ENCODE data around the gene HOXD3. TPM values are rescaled to one million over a fixed set of nuclear protein-coding genes. Genes with fewer than 3 reads are reported as not detected.

HOXD3 gene
- polyA plus RNA-seq, 1 of the 3 experiments (the other 2 are of a cell fraction): 0.81 TPM

GRCh38 chr2:176152350-176153181 is 4.5 kb upstream of the HOXD3 start:
- Histone ChIP-seq H3F3A (replicated peaks; ENCODE audit: insufficient read depth) (no peaks in the 10 kb centered on the region), H3K27me3 (ENCODE audit: insufficient read depth) (no peaks in the 10 kb centered on the region), H3K36me3 (replicated peaks in 1 of 2; ENCODE audit: control insufficient read depth in 1 of 2, insufficient read depth in 2 of 2, low read length in 1 of 2) (peaks cover 0 to 27% of the 10 kb centered on the region in 2 experiments), H2AFZ (ENCODE audit: low read depth) (no peak overlapping the region), H3K4me1 (ENCODE audit: control insufficient read depth in 1 of 2, insufficient read depth in 2 of 2, low read depth in 1 of 2, low read length in 1 of 2) (peaks cover 0 to 13% of the 10 kb centered on the region in 2 experiments; a peak in 1 of 4 replicates), H3K9me2 (no peaks in the 10 kb centered on the region), H4K20me1 (ENCODE audit: insufficient read depth) (no peaks in the 10 kb centered on the region), H3K4me3 (ENCODE audit: low read depth in 2 of 2, low read length in 1 of 2) (no peak overlapping the region), H3K27ac (ENCODE audit: low read depth in 2 of 2, low read length in 1 of 2) (no peak overlapping the region), H3K79me2 (ENCODE audit: insufficient read depth) (no peaks in the 10 kb centered on the region), H3K9ac (no peak overlapping the region), H3K4me2 (no peak overlapping the region), H3K9me3 (no peaks in the 10 kb centered on the region)
- WGBS (ENCODE audit: low lambda C conversion rate): 96% methylated on average over 47 of the region's 48 CpGs
- DNase-seq: no peak
- ChIA-PET CTCF (interaction anchor here (0.7 to 4.4 kb wide), 2 partner anchors 13 to 486 kb away, joined by 3 to 24 read pairs; no protein-coding TSS in a partner anchor), POLR2A (no interaction called here)
- TF ChIP-seq TEAD4 (IDR thresholded peaks at IDR 0.05; ENCODE audit: borderline replicate concordance, insufficient read depth) (no peak), SIN3A (IDR thresholded peaks at IDR 0.05; ENCODE audit: borderline replicate concordance, low read depth, low read length) (no peak), EZH2phosphoT487 (IDR thresholded peaks at IDR 0.05; ENCODE audit: borderline replicate concordance, low read depth) (no peak), PBX3 (IDR thresholded peaks at IDR 0.05) (no peak)

- Histone ChIP-seq H3K27ac (ENCODE audit: low read depth in 2 of 2, low read length in 1 of 2) (no peak overlapping the region), H3K4me3 (ENCODE audit: low read depth in 2 of 2, low read length in 1 of 2) (no peak overlapping the region), H3K27me3 (ENCODE audit: insufficient read depth) (no peaks in the 10 kb centered on the region), H2AFZ (ENCODE audit: low read depth) (no peak overlapping the region), H3K4me1 (ENCODE audit: control insufficient read depth in 1 of 2, insufficient read depth in 2 of 2, low read depth in 1 of 2, low read length in 1 of 2) (peaks cover 0 to 8% of the 10 kb centered on the region in 2 experiments; a peak in 2 of 4 replicates), H4K20me1 (ENCODE audit: insufficient read depth) (no peaks in the 10 kb centered on the region), H3K9me2 (no peaks in the 10 kb centered on the region), H3K9ac (no peak overlapping the region), H3K9me3 (no peaks in the 10 kb centered on the region), H3K36me3 (replicated peaks in 1 of 2; ENCODE audit: control insufficient read depth in 1 of 2, insufficient read depth in 2 of 2, low read length in 1 of 2) (peaks cover 0 to 27% of the 10 kb centered on the region in 2 experiments), H3F3A (replicated peaks; ENCODE audit: insufficient read depth) (no peaks in the 10 kb centered on the region), H3K79me2 (ENCODE audit: insufficient read depth) (no peaks in the 10 kb centered on the region), H3K4me2 (no peak overlapping the region)
- TF ChIP-seq NFIC (IDR thresholded peaks at IDR 0.05; ENCODE audit: borderline replicate concordance) (no peak), ELF1 (IDR thresholded peaks at IDR 0.05) (no peak), RXRA (IDR thresholded peaks at IDR 0.05; ENCODE audit: borderline replicate concordance, low read depth) (no peak), NRF1 (IDR thresholded peaks at IDR 0.05; ENCODE audit: low read depth, low read length) (no peak), POLR2AphosphoS5 (IDR thresholded peaks at IDR 0.05; ENCODE audit: low read depth, low read length) (no peak), SMC3 (IDR thresholded peaks at IDR 0.05; ENCODE audit: low read depth, low read length) (no peak), SIN3A (IDR thresholded peaks at IDR 0.05; ENCODE audit: borderline replicate concordance, low read depth, low read length) (no peak), USF1 (IDR thresholded peaks at IDR 0.05; ENCODE audit: borderline replicate concordance, low read depth) (no peak), RAD21 (IDR thresholded peaks at IDR 0.05; ENCODE audit: low read length) (no peak), CHD2 (IDR thresholded peaks at IDR 0.05; ENCODE audit: low read length, partially characterized antibody) (no peak), FOXJ3 (CRISPR knock-in tag; IDR thresholded peaks at IDR 0.05) (no peak), MAX (IDR thresholded peaks at IDR 0.05; ENCODE audit: low read depth) (no peak), MEF2A (IDR thresholded peaks at IDR 0.05; ENCODE audit: borderline replicate concordance, low read depth) (no peak), GABPA (IDR thresholded peaks at IDR 0.05; ENCODE audit: low read depth) (no peak)
- DNase-seq: no peak
- ChIA-PET CTCF (interaction anchor here (1.1 to 6.2 kb wide), 6 partner anchors 11 to 400 kb away, joined by 3 to 53 read pairs (median 7); no protein-coding TSS in a partner anchor), POLR2A (interaction anchor here (1.1 kb wide), 1 partner anchor 18 kb away, joined by 3 read pairs; no protein-coding TSS in a partner anchor)
- WGBS (ENCODE audit: low lambda C conversion rate): 95% methylated on average over 11 of the region's 11 CpGs
Measured at GRCh38 chr2:176154576-176155252, 2.4 kb upstream of the HOXD3 start.
